Pancreas (tissue), 10 donors: Measurements from ENCODE around the gene FADS2. TPM values are rescaled to one million over a fixed set of nuclear protein-coding genes. Genes with fewer than 3 reads are reported as not detected.

Experiments
- ATAC-seq, 4 donors: fragments of 200-7000 bp; cut with Tn5 transposase; one replicate each; pipeline versions ENCODE4 v1.8.0 to v1.9.1; 2020; ENCODE audit warnings: mild to moderate bottlenecking in 4 of 4, moderate library complexity in 4 of 4
- DNase-seq, 6 donors: peaks; one replicate each; pipeline ENCODE4 v3.0.0-alpha.2; 2020
- FAIRE-seq: peaks from 2 replicates; lab custom pipeline; 2012; peaks lifted over from hg19 to GRCh38; lab: Jason Lieb, UNC
- H3K27ac ChIP-seq, 4 donors: fragments of 200-600 bp; sonication (generic); 1 replicate in 3 of 4; 2 replicates in 1 of 4; pipeline versions ENCODE4 v1.5.0 to v1.8.0; 2020
- H3K27me3 ChIP-seq, 4 donors: fragments of 200-600 bp; one replicate each; pipeline ENCODE4 v1.8.0; 2021
- H3K36me3 ChIP-seq, 3 donors: fragments of 200-600 bp; sonication (generic) in 1 of 3; one replicate each; pipeline versions ENCODE4 v1.5.0 to v1.8.0; 2020 to 2021
- H3K4me1 ChIP-seq, 3 donors: fragments of 200-600 bp; one replicate each; pipeline ENCODE4 v1.8.0; 2021
- H3K4me3 ChIP-seq, 4 donors: fragments of 200-600 bp; sonication (generic) in 2 of 4; one replicate each; pipeline versions ENCODE4 v1.5.0 to v1.8.0; 2020 to 2021
- H3K9me3 ChIP-seq, 4 donors: fragments of 200-600 bp; one replicate each; pipeline ENCODE4 v1.8.0; 2021
- WGBS, 2 donors: extraction: QIAGEN DNeasy Blood & Tissue Kit; methylation state at CpG; one replicate each; pipeline ENCODE4 v1.1.7; 2013; 5-methylcytosine and 5-hydroxymethylcytosine counted together
- intact Hi-C, 3 donors: fragments of 100-400 bp; cut with DNase I; formaldehyde crosslinking; loops; one replicate each; pipeline versions ENCODE4 v1.11.1 to v1.14.2; 2022
- polyA plus RNA-seq, 2 donors: library from polyadenylated mRNA; stranded (reverse); fragments of 200-250 nt; gene quantifications; one replicate each; pipeline ENCODE4 v1.2.3, GENCODE V29; 2013
- total RNA-seq, 6 donors: library from RNA; stranded (reverse); fragmentation: NEBNext Ultra II Directional in 4 of 6; extraction: Animal tissue kit (Norgen Biotek cat#: 25700) in 4 of 6; gene quantifications; one replicate each; pipeline versions ENCODE4 v1.2.1 to v1.2.4, GENCODE V29; 2021 to 2023
- TF ChIP-seq, protein P1 (sequence below), 4 donors: fragments of 200-600 bp; sonication (generic) in 3 of 4; IDR thresholded peaks; one replicate each; pipeline versions ENCODE4 v1.5.0 to v1.8.0; 2021; ENCODE audit warnings: antibody characterized with exemption in 4 of 4
- donor health status: healthy with polysubstance abuse.
- donor health status: DM: no; HTN: no; CAD: no; lungs with moderate emphysema.
- donor health status: DM: no; HTN: no; CAD: no.
- donor health status: control.
- donor health status: control.
- donor health status: Bipolar disorder and iron deficiency.
- donor health status: DM: yes; HTN: yes; CAD: no.
- donor health status: DM: no; HTN: no; CAD: no.
- donor health status: DM: no; HTN: no; CAD: no.
- donor health status: DM: yes; HTN: yes; CAD: no.

FADS2 gene
- total and polyA plus RNA-seq, 8 donors, result 1.7 to 21.3 (median 7.3) TPM

DNA sequence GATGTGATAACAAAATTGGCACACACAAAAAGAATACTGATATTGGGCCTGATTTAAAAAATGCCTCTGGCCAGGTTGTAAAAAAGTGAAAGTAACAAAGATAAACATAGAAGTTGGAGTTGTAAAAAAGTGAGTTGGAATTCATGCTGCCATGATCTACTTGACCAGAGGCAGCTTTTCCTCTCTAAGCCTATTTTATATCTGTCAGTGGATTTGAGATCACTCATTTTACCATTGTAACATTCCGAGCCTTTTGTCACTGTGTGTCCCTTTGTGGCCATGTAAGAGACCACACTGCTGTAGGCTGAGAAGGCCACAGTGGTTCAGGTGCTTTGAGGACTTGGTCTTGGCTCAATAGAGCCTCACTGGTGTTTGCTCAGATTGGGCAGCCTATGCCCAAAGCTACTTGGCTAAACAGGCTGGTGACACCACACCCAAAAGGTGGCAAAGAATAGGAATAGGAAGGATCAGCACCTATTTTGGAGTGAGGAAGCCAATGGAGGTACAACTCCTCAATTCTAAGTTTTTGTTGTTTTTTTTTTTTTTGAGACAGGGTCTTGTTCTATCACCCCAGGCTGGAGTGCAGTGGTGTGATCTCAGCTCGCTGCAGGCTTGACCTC, 28.3 kb upstream of the FADS2 start:
- WGBS, 2 donors, result 100% methylated on average over 2 of the region's 2 CpGs
- ATAC-seq, result no peak
- Histone ChIP-seq H3K36me3 (no peaks in the 10 kb centered on the region), H3K4me1 (no peaks in the 10 kb centered on the region), H3K4me3 (no peak overlapping the region), H3K27me3 (no peaks in the 10 kb centered on the region), H3K9me3 (no peaks in the 10 kb centered on the region), H3K27ac (no peak overlapping the region)
- TF ChIP-seq, protein P1, sequence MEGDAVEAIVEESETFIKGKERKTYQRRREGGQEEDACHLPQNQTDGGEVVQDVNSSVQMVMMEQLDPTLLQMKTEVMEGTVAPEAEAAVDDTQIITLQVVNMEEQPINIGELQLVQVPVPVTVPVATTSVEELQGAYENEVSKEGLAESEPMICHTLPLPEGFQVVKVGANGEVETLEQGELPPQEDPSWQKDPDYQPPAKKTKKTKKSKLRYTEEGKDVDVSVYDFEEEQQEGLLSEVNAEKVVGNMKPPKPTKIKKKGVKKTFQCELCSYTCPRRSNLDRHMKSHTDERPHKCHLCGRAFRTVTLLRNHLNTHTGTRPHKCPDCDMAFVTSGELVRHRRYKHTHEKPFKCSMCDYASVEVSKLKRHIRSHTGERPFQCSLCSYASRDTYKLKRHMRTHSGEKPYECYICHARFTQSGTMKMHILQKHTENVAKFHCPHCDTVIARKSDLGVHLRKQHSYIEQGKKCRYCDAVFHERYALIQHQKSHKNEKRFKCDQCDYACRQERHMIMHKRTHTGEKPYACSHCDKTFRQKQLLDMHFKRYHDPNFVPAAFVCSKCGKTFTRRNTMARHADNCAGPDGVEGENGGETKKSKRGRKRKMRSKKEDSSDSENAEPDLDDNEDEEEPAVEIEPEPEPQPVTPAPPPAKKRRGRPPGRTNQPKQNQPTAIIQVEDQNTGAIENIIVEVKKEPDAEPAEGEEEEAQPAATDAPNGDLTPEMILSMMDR (IDR thresholded peaks at IDR 0.05), result no peak
- intact Hi-C loops, result loop anchor here (5.0 to 10.0 kb wide), 6 partner anchors 95 to 315 kb away; partner anchors contain the start of genes BEST1 (in 1 of the 3) and FADS3 (in 1 of the 3)
- peak in 1 of 6 donors; percentile 16 for DNase-seq
- FAIRE-seq, result no peak

DNA sequence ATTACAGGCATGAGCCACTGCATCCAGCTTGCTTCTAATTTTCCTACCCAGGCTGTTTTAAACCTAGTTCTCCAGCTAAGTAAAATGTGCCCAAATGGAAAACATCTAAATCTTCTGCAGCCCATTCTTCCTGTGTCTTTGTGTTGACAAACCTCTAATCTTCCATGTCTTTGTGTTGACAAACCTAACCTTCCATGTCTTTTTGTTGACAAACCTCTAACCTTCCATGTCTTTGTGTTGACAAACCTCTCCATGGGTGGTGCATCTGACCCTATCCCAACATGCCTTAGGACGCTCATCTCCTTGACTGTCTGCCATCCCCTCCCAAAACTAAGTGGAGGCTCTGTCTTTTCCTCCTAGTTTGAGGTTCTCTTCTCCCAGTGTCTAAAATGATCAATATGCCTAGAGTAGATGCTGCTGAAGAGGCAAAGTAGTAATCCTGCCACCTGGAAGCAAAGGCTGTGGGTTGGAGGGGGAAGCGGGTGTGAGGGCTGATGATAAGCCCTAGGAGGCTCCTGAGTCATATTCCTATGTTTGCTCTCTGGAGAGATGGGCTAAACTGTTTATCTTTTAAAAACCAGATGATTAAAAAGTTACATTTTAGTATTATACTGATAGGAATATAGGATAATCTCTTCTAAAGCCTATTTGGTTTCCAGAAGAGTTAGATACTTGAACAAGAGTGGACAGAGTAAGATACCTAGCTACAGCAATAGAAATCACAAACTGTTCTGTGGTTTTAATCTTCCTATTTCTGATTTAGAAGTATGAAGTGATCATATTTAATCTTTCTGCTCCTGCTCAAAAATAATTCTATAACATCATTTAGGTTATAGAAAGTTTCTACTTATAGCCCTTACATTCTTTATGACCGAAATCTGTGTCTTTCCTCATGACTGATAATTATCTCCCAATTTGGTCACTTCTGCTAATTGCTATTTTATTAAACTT, 27.5 kb upstream of the FADS2 start:
- no peaks in the 10 kb centered on the region for H3K36me3 ChIP-seq
- DNase-seq (no peak), FAIRE-seq (no peak), ATAC-seq (no peak)
- no peaks in the 10 kb centered on the region for H3K4me1 ChIP-seq
- no peak overlapping the region for H3K4me3 ChIP-seq
- TF ChIP-seq, protein P1 (IDR thresholded peaks at IDR 0.05), result no peak
- no peaks in the 10 kb centered on the region for H3K9me3 ChIP-seq
- no peaks in the 10 kb centered on the region for H3K27me3 ChIP-seq
- no peak overlapping the region for H3K27ac ChIP-seq
- 90 to 92% methylated on average over 3 of the region's 3 CpGs for WGBS, 2 donors
- intact Hi-C loops, result loop anchor here (5.0 to 10.0 kb wide), 6 partner anchors 94 to 314 kb away; partner anchors contain the start of genes BEST1 (in 1 of the 3) and FADS3 (in 1 of the 3)

DNA sequence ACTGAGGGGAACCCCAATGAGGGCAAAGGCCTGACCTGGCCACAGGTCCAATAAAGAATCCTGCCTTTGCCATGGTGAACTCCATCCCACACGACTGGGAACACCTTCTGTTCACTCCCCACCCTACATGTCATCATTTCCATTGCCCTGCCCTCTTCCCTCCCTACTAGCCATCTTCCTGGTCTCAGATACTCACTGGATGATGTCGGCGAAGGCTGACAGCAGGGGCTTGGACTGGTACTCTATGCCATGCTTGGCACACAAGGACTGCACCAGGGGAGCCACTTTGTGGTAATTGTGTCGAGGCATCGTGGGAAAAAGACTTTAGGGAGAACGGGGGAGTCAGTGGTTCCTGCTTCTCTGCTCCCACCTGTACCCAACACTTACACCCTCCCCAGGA, 25.5 kb upstream of the FADS2 start:
- FAIRE-seq (no peak), DNase-seq (peak in 1 of 6 donors; percentile 28), ATAC-seq (no peak)
- TF ChIP-seq, protein P1 (IDR thresholded peaks at IDR 0.05), result no peak
- H3K27ac ChIP-seq, result no peak overlapping the region
- no peak overlapping the region for H3K4me3 ChIP-seq
- H3K4me1 ChIP-seq, result no peaks in the 10 kb centered on the region
- no peaks in the 10 kb centered on the region for H3K36me3 ChIP-seq
- no peaks in the 10 kb centered on the region for H3K9me3 ChIP-seq
- H3K27me3 ChIP-seq, result no peaks in the 10 kb centered on the region
- WGBS, 2 donors, result 88 to 90% methylated on average over 6 of the region's 6 CpGs
- intact Hi-C loops, result loop anchor here (5.0 to 10.0 kb wide), 6 partner anchors 92 to 312 kb away; partner anchors contain the start of genes BEST1 (in 1 of the 3) and FADS3 (in 1 of the 3)

DNA sequence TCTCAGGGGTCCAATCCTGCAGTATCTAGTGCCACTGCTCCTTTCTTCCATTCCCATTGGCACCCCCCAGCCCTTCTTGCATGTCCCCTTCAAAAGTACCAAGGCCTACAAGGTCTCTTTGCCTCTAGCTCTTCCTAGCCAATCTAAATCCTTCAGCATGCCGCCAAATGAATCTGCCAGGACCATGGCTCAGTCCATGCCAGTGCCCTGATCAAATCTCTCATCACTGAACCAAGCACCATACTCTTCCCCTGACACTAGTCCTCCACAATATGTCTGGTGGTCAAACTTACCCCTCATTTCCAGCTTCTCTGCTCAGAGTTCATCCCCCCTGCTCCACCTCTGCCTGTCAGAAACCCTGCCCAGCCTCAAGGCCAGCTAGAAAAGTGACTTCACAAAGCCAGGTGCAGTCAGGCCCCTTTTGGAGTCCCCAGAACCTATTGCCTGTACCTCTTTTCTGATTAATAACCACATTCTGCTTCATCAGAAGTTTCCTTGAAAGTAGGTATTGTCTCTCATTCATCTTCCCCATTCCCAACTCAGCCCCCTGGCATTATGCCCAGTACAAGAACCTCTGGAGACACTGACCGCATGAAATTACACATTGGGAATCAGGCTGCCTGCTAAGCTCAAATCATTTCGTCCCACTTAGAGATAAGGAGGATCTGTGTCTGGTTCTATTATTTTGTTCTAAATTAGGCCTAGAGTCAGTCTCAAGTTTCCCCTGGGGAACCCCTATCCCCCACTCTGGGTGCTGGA, 24.0 kb upstream of the FADS2 start:
- H3K9me3 ChIP-seq, result no peaks in the 10 kb centered on the region
- H3K4me3 ChIP-seq, result no peak overlapping the region
- no peak for DNase-seq
- no peaks in the 10 kb centered on the region for H3K4me1 ChIP-seq
- TF ChIP-seq, protein P1 (IDR thresholded peaks at IDR 0.05), result no peak
- 78 to 82% methylated on average over 3 of the region's 3 CpGs for whole genome bisulfite sequencing, 2 donors
- FAIRE-seq, result no peak
- H3K36me3 ChIP-seq, result no peaks in the 10 kb centered on the region
- no peaks in the 10 kb centered on the region for H3K27me3 ChIP-seq
- H3K27ac ChIP-seq, result no peak overlapping the region
- no peak for ATAC-seq
- intact Hi-C loops, result loop anchor here (5.0 to 10.0 kb wide), 6 partner anchors 91 to 311 kb away; partner anchors contain the start of genes BEST1 (in 1 of the 3) and FADS3 (in 1 of the 3)
